ENCODE data around the gene TRIM63. TPM values are rescaled to one million over a fixed set of nuclear protein-coding genes. Genes with fewer than 3 reads are reported as not detected.
A peak's percentile ranks its signal among the peaks of the same experiment; 100 is the strongest.

TRIM63 gene
- polyA plus RNA-seq, 3 donors: 0.09 TPM; not detected in 2

- Histone ChIP-seq H3K9me3 (replicated peaks in 1 of 2; ENCODE audit: control insufficient read depth in 1 of 2, insufficient read depth in 1 of 2, low read length in 2 of 2) (no peaks in the 10 kb centered on the region), H3K36me3 (replicated peaks in 1 of 2; ENCODE audit: control insufficient read depth in 1 of 2, insufficient read depth in 2 of 2, low read length in 2 of 2) (no peaks in the 10 kb centered on the region), H3K4me2 (replicated peaks; ENCODE audit: extremely low read depth, low read length, poor library complexity, severe bottlenecking) (peak overlapping the region; percentile 96), H3K79me2 (ENCODE audit: insufficient read depth, low read length) (no peaks in the 10 kb centered on the region), H2AFZ (ENCODE audit: insufficient read depth, low read depth, low read length, poor library complexity, severe bottlenecking) (peak overlapping the region; percentile 95), H3K27me3 (ENCODE audit: control insufficient read depth in 2 of 2, insufficient read depth in 2 of 2, low read length in 2 of 2) (peaks cover 0 to 24% of the 10 kb centered on the region in 2 donors), H3K27ac (ENCODE audit: low read depth in 1 of 2, low read length in 2 of 2) (peak overlapping the region in 1 of 2 donors; percentile 36), H4K20me1 (ENCODE audit: insufficient read depth, low read length) (no peaks in the 10 kb centered on the region), H3K4me1 (ENCODE audit: control insufficient read depth in 1 of 2, insufficient read depth in 2 of 2, low read length in 2 of 2) (peaks cover 11 to 21% of the 10 kb centered on the region in 2 donors), H3K9ac (ENCODE audit: insufficient read depth, low read length, poor library complexity, severe bottlenecking) (peak overlapping the region; percentile 67), H3K4me3 (replicated peaks in 1 of 3; ENCODE audit: low read depth in 2 of 3, low read length in 3 of 3) (peak overlapping the region; percentile 57 to 83 (median 80))
- H3K36me3 Mint-ChIP-seq: no peaks in the 10 kb centered on the region
- H3K4me1 Mint-ChIP-seq: peaks cover 15% of the 10 kb centered on the region
- DNase-seq: peak; percentile 66 to 75 (median 69)
- TF ChIP-seq, protein P1, sequence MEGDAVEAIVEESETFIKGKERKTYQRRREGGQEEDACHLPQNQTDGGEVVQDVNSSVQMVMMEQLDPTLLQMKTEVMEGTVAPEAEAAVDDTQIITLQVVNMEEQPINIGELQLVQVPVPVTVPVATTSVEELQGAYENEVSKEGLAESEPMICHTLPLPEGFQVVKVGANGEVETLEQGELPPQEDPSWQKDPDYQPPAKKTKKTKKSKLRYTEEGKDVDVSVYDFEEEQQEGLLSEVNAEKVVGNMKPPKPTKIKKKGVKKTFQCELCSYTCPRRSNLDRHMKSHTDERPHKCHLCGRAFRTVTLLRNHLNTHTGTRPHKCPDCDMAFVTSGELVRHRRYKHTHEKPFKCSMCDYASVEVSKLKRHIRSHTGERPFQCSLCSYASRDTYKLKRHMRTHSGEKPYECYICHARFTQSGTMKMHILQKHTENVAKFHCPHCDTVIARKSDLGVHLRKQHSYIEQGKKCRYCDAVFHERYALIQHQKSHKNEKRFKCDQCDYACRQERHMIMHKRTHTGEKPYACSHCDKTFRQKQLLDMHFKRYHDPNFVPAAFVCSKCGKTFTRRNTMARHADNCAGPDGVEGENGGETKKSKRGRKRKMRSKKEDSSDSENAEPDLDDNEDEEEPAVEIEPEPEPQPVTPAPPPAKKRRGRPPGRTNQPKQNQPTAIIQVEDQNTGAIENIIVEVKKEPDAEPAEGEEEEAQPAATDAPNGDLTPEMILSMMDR (IDR thresholded peaks at IDR 0.05): peak; percentile 98
- peak overlapping the region; percentile 95 to 96 for H3K4me3 Mint-ChIP-seq
- H3K27me3 Mint-ChIP-seq (ENCODE audit: low read depth in 3 of 3): peaks cover 25 to 33% (median 26%) of the 10 kb centered on the region in 3 donors
- H3K27ac Mint-ChIP-seq: peak overlapping the region in 5 of 7 donors; percentile 54 to 91 (median 88)
- peaks cover 0 to 5% (median 0%) of the 10 kb centered on the region in 7 donors for H3K9me3 Mint-ChIP-seq
- intact Hi-C loops (cut with micrococcal nuclease): loop anchor here (5.0 to 10.0 kb wide), 2 partner anchors 109 to 381 kb away; no protein-coding TSS in a partner anchor
- WGBS (ENCODE audit: insufficient coverage): 14% methylated on average over 28 of the region's 39 CpGs
Measured at GRCh38 chr1:26035959-26036755, 31.3 kb downstream of the TRIM63 start.

- Mint-ChIP-seq H3K4me1 (peaks cover 15% of the 10 kb centered on the region), H3K9me3 (peaks cover 0 to 5% (median 0%) of the 10 kb centered on the region in 7 donors), H3K36me3 (no peaks in the 10 kb centered on the region), H3K27me3 (ENCODE audit: low read depth in 3 of 3) (peaks cover 21 to 33% (median 28%) of the 10 kb centered on the region in 3 donors), H3K27ac (peak overlapping the region; percentile 50 to 91 (median 82)), H3K4me3 (peak overlapping the region; percentile 95 to 96)
- H3K27ac ChIP-seq (ENCODE audit: low read depth in 1 of 2, low read length in 2 of 2): peak overlapping the region in 1 of 2 donors; percentile 36
- WGBS (ENCODE audit: insufficient coverage): under 1% methylated on average over 50 of the region's 60 CpGs
- no peaks in the 10 kb centered on the region for H3K36me3 ChIP-seq (replicated peaks in 1 of 2; ENCODE audit: control insufficient read depth in 1 of 2, insufficient read depth in 2 of 2, low read length in 2 of 2)
- intact Hi-C loops (cut with micrococcal nuclease): loop anchor here (5.0 to 10.0 kb wide), 2 partner anchors 109 to 382 kb away; no protein-coding TSS in a partner anchor
- H3K4me3 ChIP-seq (replicated peaks in 1 of 3; ENCODE audit: low read depth in 2 of 3, low read length in 3 of 3): peak overlapping the region; percentile 57 to 83 (median 80)
- TF ChIP-seq, protein P1 (IDR thresholded peaks at IDR 0.05): no peak
- peak overlapping the region; percentile 67 for H3K9ac ChIP-seq (ENCODE audit: insufficient read depth, low read length, poor library complexity, severe bottlenecking)
- H2AFZ ChIP-seq (ENCODE audit: insufficient read depth, low read depth, low read length, poor library complexity, severe bottlenecking): peak overlapping the region; percentile 95
- H3K4me2 ChIP-seq (replicated peaks; ENCODE audit: extremely low read depth, low read length, poor library complexity, severe bottlenecking): peak overlapping the region; percentile 96
- peaks cover 0 to 24% of the 10 kb centered on the region in 2 donors for H3K27me3 ChIP-seq (ENCODE audit: control insufficient read depth in 2 of 2, insufficient read depth in 2 of 2, low read length in 2 of 2)
- H3K79me2 ChIP-seq (ENCODE audit: insufficient read depth, low read length): no peaks in the 10 kb centered on the region
- H3K9me3 ChIP-seq (replicated peaks in 1 of 2; ENCODE audit: control insufficient read depth in 1 of 2, insufficient read depth in 1 of 2, low read length in 2 of 2): no peaks in the 10 kb centered on the region
- peak; percentile 82 to 95 (median 89) for DNase-seq
- no peaks in the 10 kb centered on the region for H4K20me1 ChIP-seq (ENCODE audit: insufficient read depth, low read length)
- peaks cover 11 to 21% of the 10 kb centered on the region in 2 donors for H3K4me1 ChIP-seq (ENCODE audit: control insufficient read depth in 1 of 2, insufficient read depth in 2 of 2, low read length in 2 of 2)
Measured at GRCh38 chr1:26035203-26035958, 32.0 kb downstream of the TRIM63 start.
